Measurements from ENCODE around the gene FSD1.
"Not testable (repeated sequence)": the region's sequence is repeated elsewhere in the genome, so short reads cannot be mapped to it uniquely, and the experiment has no call there.

Gene FSD1

GRCh38 chr19:4286141-4286540 is 18.3 kb upstream of the FSD1 start:
- DNase-seq, result not testable (repeated sequence)

GRCh38 chr19:4288091-4288777 is 16.2 kb upstream of the FSD1 start:
- DNase-seq, result no peak

- DNase-seq, result no peak
Observed at GRCh38 chr19:4291184-4291732, 13.1 kb upstream of the FSD1 start.

- DNase-seq, result no peak
Observed at GRCh38 chr19:4292515-4292914, 11.9 kb upstream of the FSD1 start.

- no peak for DNase-seq
Observed at GRCh38 chr19:4294389-4294788, 10.0 kb upstream of the FSD1 start.

GRCh38 chr19:4295972-4296771 is 8.2 kb upstream of the FSD1 start:
- no peak for DNase-seq

GRCh38 chr19:4297901-4298809 is 6.2 kb upstream of the FSD1 start:
- no peak for DNase-seq

GRCh38 chr19:4298810-4299550 is 5.4 kb upstream of the FSD1 start:
- DNase-seq, result no peak

- no peak for DNase-seq
Observed at GRCh38 chr19:4300589-4300988, 3.8 kb upstream of the FSD1 start.

- no peak for DNase-seq
Observed at GRCh38 chr19:4301590-4302242, 2.7 kb upstream of the FSD1 start.

GRCh38 chr19:4302243-4302640 is 2.2 kb upstream of the FSD1 start, which contains the start of gene TMIGD2:
Gene TMIGD2 (minus strand): TSS chr19:4302389. CDS start chr19:4302385, 4 bp downstream.
- no peak for DNase-seq

- DNase-seq, result no peak
Observed at GRCh38 chr19:4303819-4304537, 420 bp upstream of the FSD1 start.

- no peak for DNase-seq
Observed at GRCh38 chr19:4305257-4305612, 837 bp downstream of the FSD1 start.

GRCh38 chr19:4305659-4306058 is 1.3 kb downstream of the FSD1 start:
- no peak for DNase-seq

GRCh38 chr19:4310247-4311121 is 6.1 kb downstream of the FSD1 start:
- DNase-seq, result no peak

GRCh38 chr19:4313847-4314490 is 9.6 kb downstream of the FSD1 start:
- no peak for DNase-seq

GRCh38 chr19:4316956-4317355 is 12.6 kb downstream of the FSD1 start:
- no peak for DNase-seq

GRCh38 chr19:4318460-4318859 is 14.1 kb downstream of the FSD1 start:
- DNase-seq, result no peak

- no peak for DNase-seq
Observed at GRCh38 chr19:4319067-4319718, 14.8 kb downstream of the FSD1 start.

All from HCEC 1CT (cell line).